Smooth muscle cell of the umbilical artery (primary cell): ENCODE results near the gene ELOVL7. TPM values are rescaled to one million over a fixed set of nuclear protein-coding genes. Genes with fewer than 3 reads are reported as not detected.

Source experiments
- total RNA-seq: library from RNA; depleted of rRNA; stranded (reverse); fragments of >200 nt; gene quantifications from 2 replicates; pipeline ENCODE4 v1.2.3, GENCODE V29; 2014

The ELOVL7 gene
- total RNA-seq = 0.09 TPM in 1 of 2 replicates, not detected in the other

DNA sequence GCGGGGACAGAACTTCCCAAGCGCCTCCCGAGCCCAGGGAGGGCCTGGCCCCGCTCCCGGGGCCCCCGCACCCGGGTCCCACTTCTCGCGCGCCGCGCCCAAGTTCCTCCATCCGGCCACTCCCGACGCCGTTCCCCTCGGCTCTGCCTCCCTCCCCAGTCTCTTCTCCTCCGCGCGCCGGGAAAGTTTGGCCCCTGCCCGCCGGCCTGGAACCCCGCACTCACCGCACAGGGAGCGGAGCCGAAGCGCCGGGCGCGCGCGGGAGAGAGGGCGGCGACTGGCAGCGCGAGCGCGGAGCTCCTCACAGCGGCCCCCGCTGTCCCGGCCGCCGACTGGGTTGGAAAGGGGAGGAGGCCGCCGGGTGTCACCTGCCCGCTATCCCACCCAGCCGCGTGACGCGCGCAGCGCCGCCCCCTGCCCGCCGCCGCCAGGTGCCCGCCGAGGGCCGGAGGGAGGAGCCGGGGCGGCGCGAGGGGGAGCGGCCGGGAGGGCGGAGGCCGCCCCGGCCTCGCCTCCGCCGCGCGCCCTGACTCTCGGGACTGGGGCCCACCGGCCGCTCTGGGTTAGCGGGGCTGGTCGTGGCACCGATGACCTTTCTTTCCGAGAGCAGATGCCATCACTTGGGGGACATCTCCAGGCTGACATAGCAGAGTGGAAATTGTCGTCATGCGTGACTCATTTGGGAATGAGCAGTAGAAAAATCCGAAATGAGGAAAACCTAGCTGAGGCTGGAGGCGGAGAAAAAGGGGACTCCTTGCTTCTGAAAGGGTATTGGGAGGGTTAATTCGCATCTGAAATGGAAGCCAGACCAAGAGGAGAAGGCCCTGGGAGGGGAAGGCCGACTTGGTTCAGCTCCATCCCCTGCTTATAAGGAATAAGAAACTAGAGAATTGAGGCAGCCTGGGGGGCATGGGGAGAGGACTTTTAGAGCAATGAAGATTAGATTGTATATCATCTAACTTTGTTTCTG lies at the start of gene ELOVL7:
TSS of gene ELOVL7 (minus strand) at position 334 of the 970 bp plus-strand sequence. CDS start 56,872 bp downstream, outside the sequence.

Other genes with a start within 250 kb of the ELOVL7 start
- gene DEPDC1B, start 144.1 kb downstream of the ELOVL7 start, total RNA-seq = 1.5 and 4.8 TPM in 2 replicates
- gene ERCC8, start 100.8 kb upstream of the ELOVL7 start, total RNA-seq = 32.8 and 33.3 TPM in 2 replicates
- 17.3 and 23.8 TPM in 2 replicates for gene NDUFAF2, start 100.9 kb upstream of the ELOVL7 start, total RNA-seq